ENCODE results near the gene RAP1GAP. TPM values are rescaled to one million over a fixed set of nuclear protein-coding genes. Genes with fewer than 3 reads are reported as not detected.

The RAP1GAP gene
- polyA plus RNA-seq, 3 donors, result 0.04 TPM; not detected in 2

- Mint-ChIP-seq H3K27ac (no peak overlapping the region), H3K9me3 (peaks cover 0 to 4% (median 2%) of the 10 kb centered on the region in 7 donors), H3K4me1 (no peaks in the 10 kb centered on the region), H3K27me3 (ENCODE audit: low read depth in 3 of 3) (peaks cover 27 to 36% (median 33%) of the 10 kb centered on the region in 3 donors), H3K36me3 (no peaks in the 10 kb centered on the region), H3K4me3 (no peak overlapping the region)
- no peak for DNase-seq
- Histone ChIP-seq H3K79me2 (ENCODE audit: insufficient read depth, low read length) (no peaks in the 10 kb centered on the region), H3K27me3 (ENCODE audit: control insufficient read depth in 2 of 2, insufficient read depth in 2 of 2, low read length in 2 of 2) (peaks cover 0 to 21% of the 10 kb centered on the region in 2 donors), H3K4me2 (replicated peaks; ENCODE audit: extremely low read depth, low read length, poor library complexity, severe bottlenecking) (no peak overlapping the region), H4K20me1 (ENCODE audit: insufficient read depth, low read length) (no peaks in the 10 kb centered on the region), H3K27ac (ENCODE audit: low read depth in 1 of 2, low read length in 2 of 2) (no peak overlapping the region), H3K36me3 (replicated peaks in 1 of 2; ENCODE audit: control insufficient read depth in 1 of 2, insufficient read depth in 2 of 2, low read length in 2 of 2) (no peaks in the 10 kb centered on the region), H2AFZ (ENCODE audit: insufficient read depth, low read depth, low read length, poor library complexity, severe bottlenecking) (no peak overlapping the region), H3K4me1 (ENCODE audit: control insufficient read depth in 1 of 2, insufficient read depth in 2 of 2, low read length in 2 of 2) (no peaks in the 10 kb centered on the region), H3K9me3 (replicated peaks in 1 of 2; ENCODE audit: control insufficient read depth in 1 of 2, insufficient read depth in 1 of 2, low read length in 2 of 2) (no peaks in the 10 kb centered on the region), H3K4me3 (replicated peaks in 1 of 3; ENCODE audit: low read depth in 2 of 3, low read length in 3 of 3) (no peak overlapping the region), H3K9ac (ENCODE audit: insufficient read depth, low read length, poor library complexity, severe bottlenecking) (no peak overlapping the region)
- no peak for TF ChIP-seq CTCF (IDR thresholded peaks at IDR 0.05)
- 95% methylated on average over 14 of the region's 18 CpGs for WGBS (ENCODE audit: insufficient coverage)
- intact Hi-C loops (cut with micrococcal nuclease), result no loop called here
Observed at GRCh38 chr1:21575351-21575942, 93.7 kb downstream of the RAP1GAP start.

- Histone ChIP-seq H3K9ac (ENCODE audit: insufficient read depth, low read length, poor library complexity, severe bottlenecking) (no peak overlapping the region), H4K20me1 (ENCODE audit: insufficient read depth, low read length) (no peaks in the 10 kb centered on the region), H3K27ac (ENCODE audit: low read depth in 1 of 2, low read length in 2 of 2) (no peak overlapping the region), H2AFZ (ENCODE audit: insufficient read depth, low read depth, low read length, poor library complexity, severe bottlenecking) (no peak overlapping the region), H3K27me3 (ENCODE audit: control insufficient read depth in 2 of 2, insufficient read depth in 2 of 2, low read length in 2 of 2) (peaks cover 0 to 21% of the 10 kb centered on the region in 2 donors), H3K4me1 (ENCODE audit: control insufficient read depth in 1 of 2, insufficient read depth in 2 of 2, low read length in 2 of 2) (no peaks in the 10 kb centered on the region), H3K9me3 (replicated peaks in 1 of 2; ENCODE audit: control insufficient read depth in 1 of 2, insufficient read depth in 1 of 2, low read length in 2 of 2) (no peaks in the 10 kb centered on the region), H3K79me2 (ENCODE audit: insufficient read depth, low read length) (no peaks in the 10 kb centered on the region), H3K36me3 (replicated peaks in 1 of 2; ENCODE audit: control insufficient read depth in 1 of 2, insufficient read depth in 2 of 2, low read length in 2 of 2) (no peaks in the 10 kb centered on the region), H3K4me2 (replicated peaks; ENCODE audit: extremely low read depth, low read length, poor library complexity, severe bottlenecking) (no peak overlapping the region), H3K4me3 (replicated peaks in 1 of 3; ENCODE audit: low read depth in 2 of 3, low read length in 3 of 3) (no peak overlapping the region)
- H3K4me1 Mint-ChIP-seq, result no peaks in the 10 kb centered on the region
- peaks cover 29 to 36% (median 33%) of the 10 kb centered on the region in 3 donors for H3K27me3 Mint-ChIP-seq (ENCODE audit: low read depth in 3 of 3)
- intact Hi-C loops (cut with micrococcal nuclease), result no loop called here
- no peak for TF ChIP-seq CTCF (IDR thresholded peaks at IDR 0.05)
- H3K36me3 Mint-ChIP-seq, result no peaks in the 10 kb centered on the region
- H3K9me3 Mint-ChIP-seq, result peaks cover 0 to 4% (median 2%) of the 10 kb centered on the region in 7 donors
- H3K27ac Mint-ChIP-seq, result no peak overlapping the region
- WGBS (ENCODE audit: insufficient coverage), result 34% methylated on average over 29 of the region's 31 CpGs
- peak overlapping the region in 1 of 2 donors; percentile 59 for H3K4me3 Mint-ChIP-seq
- no peak for DNase-seq
Observed at GRCh38 chr1:21574466-21575151, 94.5 kb downstream of the RAP1GAP start.
